Panc1 (cell line): ENCODE results near the gene PDCD1. TPM values are rescaled to one million over a fixed set of nuclear protein-coding genes. Genes with fewer than 3 reads are reported as not detected.

ENCODE experiments used
- ATAC-seq: fragments of 200-7000 bp; cut with Tn5 transposase; 2 replicates; pipeline ENCODE4 v1.9.1; 2020; ENCODE audit warnings: mild to moderate bottlenecking, moderate library complexity
- BruUV-seq: library from RNA; stranded (reverse); fragments of 400-500 nt; replicated peaks from 2 replicates; lab custom pipeline; 2021; lab: Mats Ljungman, UMichigan
- CTCF ChIA-PET: fragments of 300-600 bp; sonication (Branson Sonifier 250); formaldehyde crosslinking; loops from one replicate; lab custom pipeline; 2022; ENCODE audit warnings: antibody characterized with exemption; lab: Charles Lee
- POLR2A ChIA-PET: fragments of 300-600 bp; sonication (Branson Sonifier 250); formaldehyde crosslinking; loops from one replicate; lab custom pipeline; 2022; ENCODE audit warnings: antibody characterized with exemption; lab: Charles Lee
- DNase-seq: peaks from one replicate; pipeline ENCODE4 v3.0.0-alpha.2; 2010; ENCODE audit warnings: low read depth, low spot score
- H3K27ac ChIP-seq: 2 replicates; pipeline ENCODE4 v1.5.1; 2011; ENCODE audit warnings: mild to moderate bottlenecking, low read length, inconsistent platforms
- H3K27me3 ChIP-seq: fragments of 200-500 bp; sonication (Bioruptor generic); 2 replicates; pipeline ENCODE4 v1.6.0; 2014; ENCODE audit warnings: low read length, inconsistent platforms; ENCODE audit not compliant: control insufficient read depth, insufficient read depth
- H3K36me3 ChIP-seq: fragments of 200-500 bp; sonication (Bioruptor generic); 2 replicates; pipeline ENCODE4 v1.5.1; 2014; ENCODE audit warnings: inconsistent platforms, mild to moderate bottlenecking, low read length, moderate library complexity; ENCODE audit not compliant: control insufficient read depth, insufficient read depth
- H3K4me1 ChIP-seq: 2 replicates; pipeline ENCODE4 v1.5.1; 2011; ENCODE audit warnings: inconsistent platforms, mild to moderate bottlenecking, low read length, moderate library complexity; ENCODE audit not compliant: control insufficient read depth, insufficient read depth
- H3K4me3 ChIP-seq, 2 experiments: 2 replicates each; pipeline ENCODE4 v1.5.1; 2011 to 2012; ENCODE audit warnings: low read depth in 2 of 2, low read length in 2 of 2, mild to moderate bottlenecking in 2 of 2, inconsistent platforms in 1 of 2, moderate library complexity in 1 of 2
- H3K9me3 ChIP-seq: fragments of 200-500 bp; sonication (Bioruptor generic); 2 replicates; pipeline ENCODE4 v1.5.1; 2014; ENCODE audit warnings: low read depth, mild to moderate bottlenecking, inconsistent platforms, low read length, moderate library complexity; ENCODE audit not compliant: control insufficient read depth, insufficient read depth
- CTCF ChIP-seq: fragments of 450-650 bp; IDR thresholded peaks from 2 replicates; pipeline ENCODE4 v1.5.1; 2017; ENCODE audit warnings: mild to moderate bottlenecking
- POLR2AphosphoS5 ChIP-seq: IDR thresholded peaks from 2 replicates; pipeline ENCODE4 v1.6.1; 2012; ENCODE audit warnings: mild to moderate bottlenecking, low read depth, low read length, moderate library complexity
- REST ChIP-seq, 2 experiments: IDR thresholded peaks; 2 replicates each; pipeline ENCODE4 v1.6.1; 2011 to 2012; ENCODE audit warnings: low read depth in 2 of 2, control low read depth in 1 of 2, low read length in 1 of 2, mild to moderate bottlenecking in 1 of 2, moderate library complexity in 1 of 2; ENCODE audit not compliant: insufficient read depth in 1 of 2
- SIN3A ChIP-seq: IDR thresholded peaks from 2 replicates; pipeline ENCODE4 v1.6.1; 2012; ENCODE audit warnings: low read depth, mild to moderate bottlenecking, low read length, moderate library complexity, borderline replicate concordance; ENCODE audit not compliant: insufficient read depth
- TCF7L2 ChIP-seq: IDR thresholded peaks from 2 replicates; pipeline ENCODE4 v1.6.1; 2011; ENCODE audit warnings: mild to moderate bottlenecking, low read depth, low read length, inconsistent platforms
- in situ Hi-C: cut with HindIII; loops from 2 replicates; pipeline ENCODE4 v1.10.0; 2016; ENCODE audit warnings: low sequenced_read_pairs, low pct_unique_long_range_greater_than_20kb
- intact Hi-C: fragments of 100-400 bp; cut with micrococcal nuclease; formaldehyde crosslinking; loops from one replicate; pipeline ENCODE4 v1.10.0; 2022; ENCODE audit not compliant: unreplicated experiment
- total RNA-seq: library from RNA; stranded (reverse); gene quantifications from one replicate; pipeline ENCODE4 v1.2.1, GENCODE V29; 2021; ENCODE audit not compliant: unreplicated experiment

Gene PDCD1
- total RNA-seq, 1 experiment from 2014 or later: 0.15 TPM

DNA sequence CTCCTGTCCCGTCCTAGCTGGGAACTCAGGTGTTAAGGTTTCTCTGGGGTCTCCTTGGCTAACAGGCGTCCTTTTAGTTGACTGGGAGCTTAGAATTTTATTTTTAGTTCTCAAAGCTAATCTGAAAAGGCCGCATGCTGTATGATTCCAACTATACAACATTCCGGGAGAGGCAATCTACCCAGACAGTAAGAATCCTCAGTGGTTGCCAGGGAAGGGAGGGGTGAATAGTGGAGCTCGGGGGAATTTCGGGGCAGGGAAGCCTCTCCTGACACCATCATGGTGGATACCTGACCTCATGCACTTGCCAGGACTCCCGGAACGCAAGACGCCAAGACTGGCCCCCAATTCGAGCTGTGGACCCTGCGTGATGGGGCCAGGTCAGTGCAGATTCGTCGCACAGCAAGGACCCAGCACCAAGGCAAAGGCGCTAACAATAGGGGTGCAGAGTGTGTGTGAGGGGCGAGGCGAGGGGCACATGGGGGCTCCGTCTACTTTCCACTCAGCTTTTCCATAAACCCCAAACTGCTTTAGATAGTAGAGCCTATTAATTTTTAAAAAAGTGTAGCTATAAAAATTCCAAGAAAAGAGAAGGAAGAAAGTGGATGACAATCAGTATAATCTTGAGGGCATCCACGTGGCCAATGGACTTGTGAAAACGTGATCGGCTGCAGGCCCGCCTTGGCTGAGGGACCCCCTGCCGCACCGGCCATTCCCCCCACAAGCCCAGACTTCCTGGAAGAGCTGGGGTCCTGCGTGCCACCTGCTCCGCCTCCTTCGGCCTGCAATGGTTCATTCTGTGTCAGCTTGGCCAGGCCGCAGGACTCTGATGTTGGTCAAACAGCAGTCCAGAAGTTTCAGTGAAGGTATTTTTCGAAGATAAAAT, 17.3 kb downstream of the PDCD1 start:
- BruUV-seq: no TSS peak
- Histone ChIP-seq H3K36me3 (no peaks in the 10 kb centered on the region), H3K27me3 (no peaks in the 10 kb centered on the region; the same call in 1 of the 2 replicates), H3K4me1 (peaks cover 5% of the 10 kb centered on the region; the same call in 1 of the 2 replicates), H3K4me3 (no peak overlapping the region), H3K9me3 (no peaks in the 10 kb centered on the region), H3K27ac (no peak overlapping the region)
- ChIA-PET POLR2A (no interaction called here), CTCF (interaction anchor here (0.6 kb wide), 1 partner anchor 14 kb away, joined by 7 read pairs; no protein-coding TSS in a partner anchor)
- in situ Hi-C loops (no loop called here), intact Hi-C loops (no loop called here)
- TF ChIP-seq POLR2AphosphoS5: no peak
- no peak for TF ChIP-seq REST (IDR thresholded peaks at IDR 0.05; ENCODE audit: insufficient read depth in 1 of 2, low read depth in 2 of 2, low read length in 1 of 2)
- TF ChIP-seq TCF7L2: no peak
- no peak for TF ChIP-seq SIN3A
- no peak for TF ChIP-seq CTCF
- DNase-seq (no peak), ATAC-seq (no peak)

DNA sequence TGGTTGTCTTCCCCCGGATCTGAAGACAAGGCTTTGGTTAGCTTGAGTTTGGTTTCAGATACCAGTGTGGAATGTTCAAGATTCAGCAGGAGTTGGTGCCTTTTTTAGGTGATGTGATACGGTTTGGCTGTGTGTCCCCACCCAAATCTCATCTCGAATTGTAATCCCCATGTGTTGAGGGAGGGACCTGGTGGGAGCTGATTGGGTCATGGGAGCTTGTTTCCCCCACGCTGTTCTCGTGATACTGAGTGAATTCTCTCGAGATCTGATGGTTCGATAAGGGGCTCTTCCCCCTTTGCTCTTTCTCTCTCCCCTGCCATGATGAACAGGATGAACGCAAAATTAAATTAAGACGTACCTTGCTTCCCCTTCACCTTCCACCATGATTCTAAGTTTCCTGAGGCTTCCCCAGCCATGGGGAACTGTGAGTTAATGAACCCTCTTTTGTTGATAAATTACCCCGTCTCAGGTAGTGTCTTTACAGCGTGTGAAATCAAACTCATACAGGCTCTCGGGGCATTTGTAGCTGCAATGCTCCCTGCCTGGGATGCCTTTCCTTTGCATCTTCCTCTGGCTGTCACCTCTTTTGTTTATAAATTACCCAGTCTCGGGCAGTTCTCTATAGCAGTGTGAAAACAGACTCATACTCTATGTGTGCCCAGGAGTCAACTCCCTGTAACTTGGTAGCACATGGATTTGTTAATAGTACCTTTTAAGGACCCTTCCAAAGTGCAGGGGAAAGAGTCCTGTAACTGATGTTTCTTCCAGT, 21.3 kb downstream of the PDCD1 start:
- CTCF ChIA-PET: interaction anchor here (0.6 kb wide), 1 partner anchor 22 kb away, joined by 3 read pairs; no protein-coding TSS in a partner anchor
- Histone ChIP-seq H3K27ac (no peak overlapping the region), H3K27me3 (no peaks in the 10 kb centered on the region; the same call in 1 of the 2 replicates), H3K4me1 (no peaks in the 10 kb centered on the region), H3K9me3 (no peaks in the 10 kb centered on the region), H3K36me3 (no peaks in the 10 kb centered on the region), H3K4me3 (no peak overlapping the region)
- in situ Hi-C loops: no loop called here
- intact Hi-C loops: no loop called here
- POLR2A ChIA-PET: no interaction called here
- no TSS peak for BruUV-seq
- ATAC-seq (no peak), DNase-seq (no peak)
- TF ChIP-seq CTCF (no peak), TCF7L2 (no peak), POLR2AphosphoS5 (no peak), REST (IDR thresholded peaks at IDR 0.05; ENCODE audit: insufficient read depth in 1 of 2, low read depth in 2 of 2, low read length in 1 of 2) (no peak), SIN3A (no peak)
